Stimulated activated naive CD8-positive, alpha-beta T cell treated with anti-CD3 and anti-CD28 coated beads, Interleukin-15, amount 100 ng/mL, for 72 hours (primary cell): ENCODE measurements around the gene FAM3B.

Source experiments
- ATAC-seq: fragments of 150-1000 bp; cut with Tn5 transposase; 2 replicates; pipeline ENCODE4 v1.10.0; 2021; ENCODE audit warnings: mild to moderate bottlenecking, moderate library complexity
- DNase-seq, 2 donors: peaks; one replicate each; pipeline ENCODE4 v3.0.0; 2021 to 2022
- H3K27ac Mint-ChIP-seq, 2 donors: one replicate each; pipeline ENCODE4 v1.8.0; 2022; ENCODE audit warnings: mild to moderate bottlenecking in 2 of 2, mixed read lengths in 2 of 2, moderate library complexity in 2 of 2
- H3K27me3 Mint-ChIP-seq: one replicate; pipeline ENCODE4 v1.8.0; 2022; ENCODE audit warnings: mixed read lengths
- H3K4me1 Mint-ChIP-seq: one replicate; pipeline ENCODE4 v1.8.0; 2022; ENCODE audit warnings: mild to moderate bottlenecking, mixed read lengths
- H3K4me3 Mint-ChIP-seq, 2 donors: one replicate each; pipeline ENCODE4 v1.8.0; 2022; ENCODE audit warnings: mild to moderate bottlenecking in 2 of 2, mixed read lengths in 2 of 2, moderate library complexity in 1 of 2
- H3K9me3 Mint-ChIP-seq, 2 donors: one replicate each; pipeline ENCODE4 v1.8.0; 2022; ENCODE audit warnings: mixed read lengths in 2 of 2

The FAM3B gene

DNA sequence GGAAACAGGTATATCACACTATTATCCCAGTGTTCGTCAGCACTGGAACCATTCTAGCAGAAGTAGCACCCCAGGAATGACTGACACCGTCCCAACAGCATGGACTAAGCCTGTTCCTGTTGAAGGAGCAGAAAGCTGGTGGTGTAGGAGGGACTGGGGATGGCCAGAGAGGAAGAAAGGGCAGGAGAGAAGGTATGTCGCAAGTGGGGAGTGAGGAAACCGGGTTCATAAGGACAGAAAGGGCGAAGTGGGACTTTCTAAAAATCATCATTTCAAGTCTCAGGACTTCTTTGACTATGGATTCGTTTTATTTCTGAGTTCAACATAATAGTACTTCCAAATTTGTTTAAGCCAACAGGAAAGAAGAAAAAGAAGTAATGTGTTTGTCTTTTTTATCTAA, 89.7 kb downstream of the FAM3B start:
- peaks cover 9% of the 10 kb centered on the region for H3K4me1 Mint-ChIP-seq
- H3K27ac Mint-ChIP-seq = no peak overlapping the region
- ATAC-seq (no peak), DNase-seq (no peak)
- H3K9me3 Mint-ChIP-seq = peaks cover 0 to 8% of the 10 kb centered on the region in 2 donors
- no peak overlapping the region for H3K4me3 Mint-ChIP-seq
- H3K27me3 Mint-ChIP-seq = no peaks in the 10 kb centered on the region
